GM21390 (cell line): Measurements from ENCODE around the gene NYAP1.
"Not testable (repeated sequence)": the region's sequence is repeated elsewhere in the genome, so short reads cannot be mapped to it uniquely, and the experiment has no call there.

ENCODE experiments used
- ATAC-seq: cut with Tn5 transposase; IDR thresholded peaks from one replicate; pipeline ENCODE4 v1.9.1; 2021; ENCODE audit not compliant: unreplicated experiment

NYAP1 gene

DNA sequence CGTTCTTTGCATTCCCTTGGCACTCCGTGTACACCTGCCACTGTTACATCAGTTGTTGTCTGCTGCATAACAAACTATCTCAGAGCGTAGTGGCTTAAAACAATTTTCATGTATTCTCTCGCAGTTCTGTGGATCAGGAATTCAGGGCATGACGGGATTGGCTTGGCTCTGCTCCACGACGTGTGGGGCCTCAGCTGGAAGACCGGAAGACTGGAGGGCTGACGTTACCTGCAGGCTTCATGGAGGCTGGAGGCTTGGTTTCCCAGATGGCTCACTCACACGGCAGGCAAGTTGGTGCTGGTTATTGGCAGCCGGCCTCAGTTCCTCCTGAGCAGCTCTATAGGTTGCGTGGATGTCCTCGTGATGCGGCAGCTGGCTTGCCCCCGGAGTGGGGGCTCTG is 25.5 kb downstream of the NYAP1 start:
- ATAC-seq = no peak

DNA sequence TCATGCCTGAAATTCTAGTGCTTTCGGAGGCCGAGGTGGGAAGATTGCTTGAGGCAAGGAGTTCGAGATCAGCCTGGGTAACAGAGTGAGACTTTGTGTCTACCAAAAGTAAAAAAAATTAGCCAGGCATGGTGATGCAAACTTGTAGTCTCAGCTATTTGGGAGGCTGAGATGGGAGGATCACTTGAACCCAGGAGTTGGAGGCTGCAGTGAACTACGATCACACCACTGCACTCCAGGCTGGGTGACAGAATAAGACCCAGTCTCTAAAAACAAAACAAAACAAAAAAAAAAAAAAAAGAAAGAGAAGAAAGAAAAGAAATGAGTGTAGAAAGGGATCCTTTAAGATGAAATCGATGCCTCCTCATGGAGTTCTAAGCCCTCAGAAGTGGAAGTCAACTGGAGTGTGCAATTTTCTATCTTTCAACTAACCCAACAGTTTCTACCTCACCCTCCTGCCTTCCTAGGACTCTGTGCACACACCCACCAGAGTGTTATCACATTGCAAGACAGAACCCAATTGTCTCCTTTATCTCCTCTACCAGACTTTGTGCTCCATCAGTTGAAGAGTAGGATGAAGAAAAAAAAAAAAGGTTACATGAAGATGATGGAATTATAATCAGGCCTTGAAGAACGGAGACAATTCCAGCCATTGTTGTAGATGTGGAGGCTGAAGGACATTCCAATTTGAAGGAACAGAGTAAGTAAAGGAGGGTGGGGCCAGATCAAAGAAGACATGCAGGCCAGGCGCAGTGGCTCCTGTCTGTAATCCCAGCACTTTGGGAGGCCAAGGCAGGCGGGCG is 26.9 kb downstream of the NYAP1 start:
- no peak for ATAC-seq

DNA sequence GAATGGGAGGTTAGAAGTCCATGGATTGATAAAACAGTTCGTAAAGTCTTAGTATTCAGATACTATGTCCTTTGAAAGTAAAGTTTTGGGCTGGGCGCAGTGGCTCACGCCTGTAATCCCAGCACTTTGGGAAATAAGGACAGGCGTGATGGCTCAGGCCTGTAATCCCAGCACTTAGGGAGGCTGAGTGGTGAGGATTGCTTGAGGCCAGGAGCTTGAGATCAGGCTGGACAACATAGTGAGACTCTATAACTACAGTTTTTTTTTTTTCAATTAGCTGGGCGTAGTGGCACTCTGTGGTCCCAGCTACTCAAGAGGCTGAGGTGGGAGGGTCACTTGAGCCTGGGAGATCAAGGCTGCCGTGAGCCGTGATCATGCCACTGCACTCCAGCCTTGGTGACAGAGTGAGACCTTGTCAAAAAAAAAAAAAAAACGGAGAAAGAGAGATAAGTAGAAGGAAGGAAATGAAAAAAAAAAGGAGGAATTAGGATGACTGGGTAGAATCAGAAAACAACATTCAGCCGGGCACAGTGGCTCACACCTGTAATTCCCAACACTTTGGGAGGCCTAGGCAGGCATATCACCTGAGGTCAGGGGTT is 29.6 kb downstream of the NYAP1 start:
- no peak for ATAC-seq

DNA sequence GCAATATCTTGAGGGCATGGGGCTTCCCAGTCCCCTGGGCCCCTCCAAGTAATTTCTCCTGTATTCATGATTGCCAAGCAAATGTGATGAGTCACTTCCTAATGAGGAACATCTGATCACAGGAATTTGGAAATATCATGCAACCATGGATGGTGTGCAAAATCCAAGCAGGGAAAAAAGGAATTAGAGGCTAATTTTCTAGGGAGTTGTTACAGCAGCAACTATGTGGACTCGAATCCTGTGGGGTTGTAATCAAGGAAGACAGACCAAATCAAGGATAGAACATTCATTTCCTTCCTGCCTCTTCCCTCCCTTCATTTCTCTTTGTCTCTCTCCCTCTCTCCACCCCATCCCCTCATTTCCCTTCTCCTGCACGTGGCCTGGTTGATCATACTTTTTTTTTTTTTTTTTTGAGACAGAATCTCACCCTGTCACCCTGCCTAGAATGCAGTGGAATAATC is 31.4 kb downstream of the NYAP1 start:
- ATAC-seq = no peak

DNA sequence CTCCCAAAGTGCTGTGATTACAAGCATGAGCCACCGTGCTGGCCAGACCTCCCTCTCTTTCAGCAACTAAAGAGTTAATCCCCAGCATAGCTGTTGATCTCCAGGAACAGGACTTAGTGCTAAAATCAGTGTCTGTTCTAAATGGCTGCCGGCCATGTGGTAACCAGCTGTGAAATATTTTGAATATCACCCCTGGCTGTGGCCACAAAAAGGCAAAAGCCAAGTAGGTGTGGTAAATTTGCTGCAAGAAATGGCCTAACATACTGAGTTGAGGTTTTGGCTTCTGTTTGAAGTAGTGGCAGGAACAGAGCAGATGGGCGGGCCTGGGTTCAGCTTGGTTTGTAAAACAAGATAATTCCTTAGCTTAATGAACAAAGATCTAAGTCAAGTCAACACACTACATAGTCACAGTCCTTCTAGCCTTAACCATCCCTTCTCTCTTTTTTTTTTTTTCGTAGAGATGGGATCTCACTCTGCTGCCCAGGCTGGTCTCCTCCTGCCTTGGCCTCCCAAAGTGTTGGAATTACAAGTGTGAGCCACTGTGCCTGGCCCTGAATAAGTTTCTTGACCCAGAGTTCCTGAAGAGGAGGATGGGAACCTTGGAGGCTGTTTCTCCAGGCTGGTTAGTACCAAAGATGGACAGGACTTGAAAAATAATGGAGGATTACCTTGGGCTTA is 32.5 kb downstream of the NYAP1 start:
- ATAC-seq = no peak

DNA sequence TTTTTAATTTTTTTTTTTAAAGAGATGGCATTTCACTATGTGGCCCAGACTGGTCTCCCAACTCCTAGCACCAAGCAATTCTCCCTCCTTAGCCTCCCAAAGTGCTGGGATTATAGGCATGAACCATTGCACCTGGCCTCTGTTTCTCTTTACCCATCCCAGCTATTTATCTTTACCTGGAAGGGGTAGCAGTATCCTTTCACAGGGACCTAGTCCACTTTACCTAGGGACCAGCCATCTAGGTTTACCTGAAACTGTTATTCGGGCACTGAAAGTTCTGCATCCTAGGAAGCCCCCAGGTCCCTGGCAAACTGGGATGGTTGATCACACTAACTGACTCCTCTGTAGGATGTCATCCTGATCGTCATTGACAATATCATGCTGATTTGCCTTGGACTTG is 33.6 kb downstream of the NYAP1 start:
- no peak for ATAC-seq

DNA sequence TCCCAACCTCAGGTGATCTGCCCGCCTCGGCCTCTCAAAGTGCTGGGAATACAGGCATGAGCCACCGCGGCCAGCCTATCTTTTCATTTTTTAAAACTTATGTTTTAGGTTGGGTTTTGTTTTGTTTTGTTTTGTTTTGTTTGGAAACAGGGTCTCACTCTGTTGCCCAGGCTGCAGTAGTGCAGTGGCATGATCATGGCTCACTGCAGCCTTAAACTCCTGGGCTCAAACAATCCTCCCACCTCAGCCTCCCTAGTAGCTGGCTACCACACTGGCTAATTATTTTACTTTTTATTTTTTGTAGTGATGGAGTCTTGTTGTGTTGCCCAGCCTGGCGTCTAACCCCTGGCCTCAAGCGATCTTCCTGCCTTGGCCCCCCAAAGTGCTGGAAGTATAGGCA is 35.9 kb downstream of the NYAP1 start:
- ATAC-seq = no peak

DNA sequence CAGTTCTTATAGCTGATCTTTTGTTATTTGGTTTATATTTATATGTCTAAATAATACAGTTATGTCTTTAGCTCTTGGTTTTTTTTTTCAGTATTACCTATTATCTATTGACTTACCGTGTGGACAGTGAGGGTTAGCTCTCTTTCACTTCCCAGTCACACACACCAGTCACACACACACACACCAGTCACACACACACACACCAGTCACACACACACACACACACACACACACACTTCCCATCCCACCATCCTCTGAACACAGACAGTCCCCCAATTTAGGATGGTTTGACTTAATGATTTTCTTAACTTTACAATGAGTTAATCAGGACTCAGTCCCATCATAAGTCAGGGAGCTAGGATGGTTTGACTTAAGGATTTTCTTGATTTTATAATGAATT is 36.4 kb downstream of the NYAP1 start:
- no peak for ATAC-seq

DNA sequence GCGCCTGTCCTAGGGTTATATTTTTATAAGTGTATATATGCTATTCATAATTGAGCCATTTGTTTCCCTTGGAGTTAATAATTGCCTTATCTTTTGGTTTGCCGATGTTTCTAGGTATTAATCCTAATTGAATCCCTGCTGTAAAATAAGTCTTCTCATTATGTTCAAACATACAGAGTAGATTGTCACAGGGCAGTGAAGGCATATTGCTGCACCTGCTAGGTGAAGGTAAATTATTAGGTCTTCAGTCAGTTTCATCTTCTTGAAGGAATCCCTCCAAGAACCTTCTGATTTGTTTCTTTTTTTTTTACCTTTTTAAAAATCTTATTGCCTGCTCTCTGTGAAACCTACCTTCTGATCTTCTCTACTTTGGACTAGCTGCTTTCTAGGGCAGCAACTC is 37.3 kb downstream of the NYAP1 start:
- ATAC-seq = no peak

DNA sequence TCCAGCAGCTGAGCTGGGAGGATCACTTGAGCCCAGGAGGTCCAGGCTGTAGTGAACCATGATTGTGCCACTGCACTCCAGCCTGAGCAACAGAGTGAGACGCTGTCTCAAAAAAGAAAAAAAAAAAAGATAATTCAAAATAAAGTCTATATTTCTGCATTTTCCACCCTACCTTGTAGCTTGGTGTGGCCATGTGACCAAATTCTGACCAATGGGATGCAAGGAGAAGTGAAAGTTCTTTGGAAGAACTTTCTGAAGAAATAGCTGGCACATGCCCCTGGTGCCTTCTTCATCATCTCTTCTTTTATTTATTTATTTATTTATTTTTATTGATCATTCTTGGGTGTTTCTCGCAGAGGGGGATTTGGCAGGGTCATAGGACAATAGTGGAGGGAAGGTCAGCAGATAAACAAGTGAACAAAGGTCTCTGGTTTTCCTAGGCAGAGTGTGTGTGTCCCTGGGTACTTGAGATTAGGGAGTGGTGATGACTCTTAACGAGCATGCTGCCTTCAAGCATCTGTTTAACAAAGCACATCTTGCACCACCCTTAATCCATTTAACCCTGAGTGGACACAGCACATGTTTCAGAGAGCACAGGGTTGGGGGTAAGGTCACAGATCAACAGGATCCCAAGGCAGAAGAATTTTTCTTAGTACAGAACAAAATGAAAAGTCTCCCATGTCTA is 38.3 kb downstream of the NYAP1 start:
- ATAC-seq = not testable (repeated sequence)

DNA sequence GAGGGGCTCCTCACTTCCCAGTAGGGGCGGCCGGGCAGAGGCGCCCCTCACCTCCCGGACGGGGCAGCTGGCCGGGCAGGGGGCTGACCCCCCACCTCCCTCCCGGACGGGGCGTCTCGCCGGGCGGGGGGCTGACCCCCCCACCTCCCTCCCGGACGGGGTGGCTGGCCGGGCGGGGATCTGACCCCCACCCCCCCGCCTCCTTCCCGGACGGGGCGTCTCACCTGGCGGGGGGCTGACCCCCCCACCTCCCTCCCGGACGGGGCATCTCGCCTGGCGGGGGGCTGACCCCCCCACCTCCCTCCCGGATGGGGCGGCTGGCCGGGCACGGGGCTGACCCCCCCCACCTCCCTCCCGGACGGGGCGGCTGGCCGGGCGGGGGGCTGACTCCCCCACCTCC is 39.5 kb downstream of the NYAP1 start:
- not testable (repeated sequence) for ATAC-seq

DNA sequence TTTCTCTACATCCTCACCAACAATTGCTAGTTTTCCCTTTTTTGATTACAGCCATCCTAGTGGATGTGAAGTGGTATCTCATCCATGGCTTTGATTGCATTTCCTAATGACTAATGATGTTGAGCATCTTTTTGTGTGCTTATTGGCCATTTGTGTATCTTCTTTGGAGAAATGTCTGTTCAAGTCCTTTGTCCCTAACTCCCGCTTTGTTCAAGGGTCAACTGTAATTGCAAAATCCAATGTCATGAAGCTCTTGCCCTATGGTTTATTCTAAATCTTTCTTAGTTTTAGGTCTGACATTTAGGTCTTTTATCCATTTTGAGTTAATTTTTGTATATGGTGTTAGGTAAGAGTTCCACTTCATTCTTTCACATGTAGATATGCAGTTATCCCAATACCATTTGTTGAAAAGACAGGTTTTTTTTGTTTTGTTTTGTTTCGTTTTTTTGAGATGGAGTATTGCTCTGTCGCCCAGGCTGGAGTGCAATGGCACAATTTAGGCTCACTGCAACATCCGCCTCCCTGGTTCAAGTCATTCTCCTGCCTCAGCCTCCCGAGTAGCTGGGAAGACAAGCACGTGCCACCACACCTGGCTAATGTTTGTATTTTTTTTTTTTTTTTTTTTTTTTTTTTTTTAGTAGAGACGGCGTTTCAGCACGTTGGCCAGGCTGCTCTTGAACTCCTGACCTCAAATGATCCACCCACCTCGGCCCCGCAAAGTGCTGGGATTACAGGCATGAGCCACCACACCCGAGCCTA is 44.6 kb downstream of the NYAP1 start:
- not testable (repeated sequence) for ATAC-seq

DNA sequence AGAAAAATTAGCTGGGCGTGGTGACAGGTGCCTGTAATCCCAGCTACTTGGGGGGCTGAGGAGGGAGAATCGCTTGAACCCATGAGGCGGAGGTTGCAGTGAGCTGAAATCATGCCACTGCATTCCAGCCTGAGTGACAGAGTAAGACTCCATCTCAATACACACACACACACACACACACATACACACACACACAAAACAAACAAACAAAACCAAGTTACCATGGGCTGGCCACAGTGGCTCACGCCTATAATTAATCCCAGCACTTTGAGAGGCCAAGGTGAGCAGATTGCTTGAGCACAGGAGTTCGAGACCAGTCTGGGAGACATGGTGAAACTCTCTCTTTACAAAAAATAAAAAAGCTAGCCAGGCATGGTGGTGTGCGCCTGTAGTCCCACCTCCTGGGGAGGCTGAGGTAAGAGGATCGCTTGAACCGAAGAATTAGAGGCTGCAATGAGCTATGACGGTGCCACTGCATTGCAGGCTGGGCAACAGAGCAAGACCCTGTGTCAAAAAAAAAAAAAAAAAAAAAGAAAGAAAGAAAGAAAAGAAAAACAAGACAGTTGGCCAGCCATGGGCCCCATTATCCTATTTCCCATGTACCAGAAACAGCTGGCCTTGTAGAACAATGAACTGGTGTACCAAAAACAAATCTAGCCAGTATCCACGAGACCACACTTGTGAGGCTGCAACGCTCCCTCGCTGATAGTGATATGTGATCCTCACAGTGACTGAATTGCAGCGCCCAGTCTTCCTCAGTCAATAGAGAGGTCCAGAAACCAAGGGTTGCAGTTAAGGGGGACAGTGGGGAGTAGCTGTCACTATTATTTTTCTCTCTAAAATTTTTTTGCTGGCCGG is 48.7 kb downstream of the NYAP1 start:
- no peak for ATAC-seq

DNA sequence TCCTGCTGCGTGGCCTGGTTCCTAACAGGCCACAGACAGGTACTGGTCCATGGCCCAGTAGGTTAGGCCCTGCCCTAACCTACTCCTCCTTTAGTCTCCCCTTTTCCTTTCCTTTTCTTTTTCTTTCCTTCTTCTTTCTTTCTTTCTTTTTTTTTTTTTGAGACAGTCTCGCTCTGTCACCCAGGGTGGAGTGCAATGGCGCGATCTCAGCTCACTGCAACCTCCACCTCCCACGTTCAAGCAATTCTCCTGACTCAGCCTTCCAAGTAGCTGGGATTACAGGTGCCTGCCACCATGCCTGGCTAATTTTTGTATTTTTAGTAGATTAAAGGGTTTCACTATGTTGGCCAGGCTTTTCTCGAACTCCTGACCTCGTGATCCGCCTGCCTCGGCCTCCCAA is 52.3 kb downstream of the NYAP1 start:
- not testable (repeated sequence) for ATAC-seq

DNA sequence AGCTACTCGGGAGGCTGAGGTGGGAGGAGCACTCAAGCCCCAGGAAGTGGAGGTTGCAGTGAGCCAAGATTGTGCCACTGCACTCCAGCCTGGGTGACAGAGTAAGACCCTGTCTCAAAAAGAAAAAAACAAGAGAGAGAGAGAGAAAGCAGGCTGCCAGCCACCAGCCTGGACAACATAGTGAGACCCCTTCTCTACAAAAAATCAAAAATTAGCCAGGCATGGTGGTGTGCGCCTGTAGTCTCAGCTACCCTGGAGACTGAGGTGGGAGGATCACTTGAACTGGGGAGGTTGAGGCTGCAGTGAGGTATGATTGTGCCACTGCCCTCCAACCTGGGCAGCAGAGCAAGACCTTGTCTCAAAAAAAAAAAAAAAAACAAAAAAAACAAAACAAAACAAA is 53.0 kb downstream of the NYAP1 start:
- not testable (repeated sequence) for ATAC-seq

DNA sequence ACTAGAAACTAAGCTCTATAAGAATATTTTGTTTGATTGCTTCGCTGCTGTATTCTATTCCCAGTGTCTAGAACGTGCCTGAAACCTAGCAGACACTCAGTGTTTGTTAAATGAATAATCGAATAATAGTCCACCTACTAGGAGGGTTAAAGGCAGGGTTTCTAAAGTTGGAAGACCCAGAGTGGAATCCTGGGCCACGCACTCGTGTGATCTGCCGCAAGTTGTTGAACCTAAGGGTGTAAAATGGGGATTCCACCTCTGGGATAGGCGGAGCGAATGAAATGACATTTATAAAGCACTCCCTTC is 54.6 kb downstream of the NYAP1 start:
- ATAC-seq = no peak

DNA sequence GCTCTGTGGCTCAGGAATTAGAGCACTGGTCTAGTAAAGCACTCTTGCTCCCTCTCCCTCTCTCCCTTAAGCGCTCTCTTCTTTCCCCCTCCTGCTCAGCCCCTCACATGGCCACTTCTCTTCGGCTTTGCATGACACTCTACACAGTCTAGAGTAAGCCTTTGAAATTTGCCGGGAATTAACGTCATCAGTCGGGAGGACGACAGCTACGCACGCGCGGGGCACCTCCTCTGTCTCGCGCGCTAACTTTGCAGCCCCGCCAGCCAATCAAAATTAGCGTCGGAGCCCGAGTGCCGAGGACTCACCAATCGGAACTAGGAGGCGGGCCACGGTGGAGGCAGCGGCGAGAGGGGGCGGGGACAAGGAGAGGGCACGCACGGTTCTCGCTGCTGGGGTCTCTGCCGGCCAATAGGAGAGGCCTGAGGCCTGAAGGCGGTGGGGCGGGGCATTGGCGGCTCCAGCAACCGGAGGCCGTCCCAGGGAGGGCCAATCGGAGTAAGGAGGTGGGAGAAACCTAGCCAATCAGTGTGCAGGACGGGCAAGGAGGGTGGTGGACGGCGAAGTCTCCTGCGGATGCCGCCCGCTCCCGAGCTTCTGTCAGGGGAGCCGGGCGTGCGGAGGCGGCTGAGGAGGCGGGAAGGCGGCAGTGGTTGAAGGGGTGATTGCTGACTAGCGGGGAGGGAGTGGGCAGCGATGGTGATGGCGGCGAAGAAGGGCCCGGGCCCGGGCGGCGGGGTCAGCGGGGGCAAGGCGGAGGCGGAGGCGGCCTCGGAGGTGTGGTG is 55.1 kb downstream of the NYAP1 start, which contains the start of gene AGFG2:
Gene AGFG2 (plus strand): TSS at position 550 of the 782 bp plus-strand sequence. CDS start 144 bp downstream, at position 694.
- ATAC-seq = peak; percentile 95

DNA sequence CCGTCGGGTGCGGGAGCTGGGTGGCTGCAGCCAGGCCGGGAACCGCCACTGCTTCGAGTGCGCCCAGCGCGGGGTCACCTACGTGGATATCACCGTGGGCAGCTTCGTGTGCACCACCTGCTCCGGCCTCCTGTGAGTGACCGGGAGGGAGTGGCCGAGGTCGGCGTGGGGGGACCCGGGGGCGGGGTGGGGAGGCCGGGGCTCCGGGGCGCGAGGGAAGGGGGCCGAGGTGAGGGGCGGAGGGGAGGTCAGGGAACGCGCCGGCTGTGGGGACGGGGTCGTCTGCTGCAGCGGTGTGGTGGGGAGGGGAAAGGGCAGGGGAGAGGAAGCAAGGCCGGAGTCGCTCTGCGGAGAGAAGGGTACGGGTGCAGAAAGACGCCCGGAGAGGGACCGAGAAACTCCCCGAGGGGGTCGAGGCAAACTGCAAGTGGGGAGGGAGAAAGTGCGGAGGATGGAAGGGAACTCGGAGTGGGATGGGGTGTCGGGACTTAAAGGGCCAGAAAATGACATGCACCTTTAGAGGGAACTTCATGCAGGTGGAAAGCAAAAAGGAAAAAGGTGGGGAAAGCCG is 55.8 kb downstream of the NYAP1 start:
- ATAC-seq = no peak
